Measurements from ENCODE around the gene C16orf96. TPM values are rescaled to one million over a fixed set of nuclear protein-coding genes. Genes with fewer than 3 reads are reported as not detected.

C16orf96 gene
- total RNA-seq, 1 donor from 2014 or later = not detected

DNA sequence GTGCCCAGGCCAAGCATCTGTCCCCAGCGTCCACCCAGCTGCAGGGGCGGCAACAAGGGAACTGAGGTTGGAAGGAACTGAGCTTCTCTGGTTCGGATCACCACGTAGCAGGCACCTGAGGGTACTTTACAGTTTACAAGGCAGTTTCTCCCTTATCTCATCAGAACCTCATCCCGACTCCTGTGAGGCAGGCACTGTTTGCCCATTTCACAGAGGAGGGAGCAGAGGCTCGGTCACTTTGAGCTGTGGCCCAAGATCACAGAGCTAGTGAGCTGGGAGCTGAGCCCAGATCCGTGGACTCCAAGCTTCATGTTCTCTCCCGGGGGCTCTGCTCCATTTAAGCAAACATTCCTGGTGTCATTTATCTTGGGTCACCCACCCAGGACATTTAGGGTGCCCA lies 43.4 kb downstream of the C16orf96 start:
- no peak for DNase-seq (ENCODE audit: low read depth, low spot score)

DNA sequence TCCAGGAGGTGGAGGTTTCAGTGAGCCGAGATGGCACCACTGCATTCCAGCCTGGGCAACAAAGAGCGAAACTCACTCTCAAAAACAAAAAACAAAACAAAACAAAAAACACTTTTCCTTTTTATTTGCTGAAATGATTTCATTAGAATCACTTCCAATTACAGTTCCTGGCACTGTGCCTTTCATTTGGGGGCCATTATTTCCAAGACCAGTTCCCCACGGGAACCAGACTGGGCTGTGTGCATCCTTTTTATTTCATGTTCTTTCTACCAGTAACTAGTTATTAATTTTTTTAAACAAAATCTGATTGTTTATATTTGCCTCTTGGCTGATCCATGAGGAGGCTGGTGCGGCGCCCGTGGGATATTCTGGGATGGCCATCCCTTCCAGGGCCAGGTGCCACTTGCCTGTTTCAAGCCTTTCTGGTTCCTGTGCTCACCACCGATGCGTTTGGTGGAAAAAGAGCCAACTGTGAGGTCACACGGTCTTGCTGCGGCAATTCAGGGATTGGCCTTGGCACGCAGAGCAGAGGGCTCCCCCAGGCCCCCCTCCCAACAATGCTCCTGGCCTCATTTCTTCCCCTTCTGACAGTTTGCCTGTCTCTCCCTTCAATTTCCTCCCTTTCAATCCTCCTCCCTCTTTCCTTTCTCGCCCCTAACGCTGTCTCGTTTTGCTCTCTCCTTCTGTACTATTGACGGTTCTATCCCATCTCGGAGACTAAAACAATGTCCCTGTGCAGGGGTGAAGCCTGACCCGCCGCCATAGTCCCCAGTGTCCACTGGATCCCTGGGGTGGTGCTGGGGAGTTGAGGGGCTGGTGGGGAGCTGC lies 45.1 kb downstream of the C16orf96 start:
- DNase-seq (ENCODE audit: low read depth, low spot score) = no peak

- DNase-seq (ENCODE audit: low read depth, low spot score) = no peak
These were observed 45.7 kb downstream of the C16orf96 start for GRCh38 chr16:4601864-4602186.

- DNase-seq (ENCODE audit: low read depth, low spot score) = no peak
These were observed 46.2 kb downstream of the C16orf96 start for GRCh38 chr16:4602331-4602730.

DNA sequence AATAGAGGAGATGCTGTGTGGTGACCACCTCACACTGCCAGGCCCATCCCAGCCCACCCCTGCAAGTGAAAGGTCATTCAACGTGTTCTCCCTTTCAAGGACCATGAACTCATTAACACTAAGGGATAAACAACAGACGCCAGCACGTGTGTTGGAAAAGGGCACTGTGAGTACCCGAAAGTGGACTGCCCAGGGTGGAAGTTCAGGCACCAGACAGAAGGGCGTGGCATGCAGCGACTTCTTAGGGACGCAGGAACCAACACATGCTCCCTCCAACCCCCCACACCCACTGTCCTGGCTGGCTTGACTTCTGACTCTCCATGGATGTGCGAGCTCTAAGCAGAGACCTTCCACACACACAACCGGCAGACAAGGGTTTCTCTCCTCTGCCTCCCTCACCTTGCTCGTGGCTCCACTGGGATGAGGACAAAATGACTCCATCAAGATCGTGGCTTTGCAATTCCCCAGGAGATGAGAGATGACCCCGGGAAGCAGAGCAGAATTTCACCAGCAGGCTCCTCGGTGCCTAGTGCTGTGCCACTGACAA lies 47.6 kb downstream of the C16orf96 start:
- DNase-seq (ENCODE audit: low read depth, low spot score) = no peak

DNA sequence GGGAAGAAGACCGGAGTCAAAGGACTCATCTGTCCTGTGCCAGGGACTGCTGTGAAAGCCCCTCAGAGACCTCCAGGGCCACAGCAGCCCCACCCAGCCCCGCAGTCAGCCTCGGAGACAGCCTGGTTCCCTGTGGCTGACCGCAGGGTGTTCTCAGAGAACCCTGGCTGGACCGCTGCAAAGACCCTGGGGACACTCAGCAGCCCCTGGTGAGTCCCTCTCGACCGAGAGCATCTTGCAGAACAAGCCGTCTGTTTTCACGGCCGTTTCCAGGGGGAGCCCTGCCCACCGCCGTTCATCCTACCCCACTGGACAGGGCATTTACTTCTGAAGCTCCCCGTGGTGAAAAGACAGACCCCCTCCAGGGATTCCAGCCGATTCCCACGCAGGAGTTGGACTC lies 48.3 kb downstream of the C16orf96 start:
- DNase-seq (ENCODE audit: low read depth, low spot score) = no peak

DNA sequence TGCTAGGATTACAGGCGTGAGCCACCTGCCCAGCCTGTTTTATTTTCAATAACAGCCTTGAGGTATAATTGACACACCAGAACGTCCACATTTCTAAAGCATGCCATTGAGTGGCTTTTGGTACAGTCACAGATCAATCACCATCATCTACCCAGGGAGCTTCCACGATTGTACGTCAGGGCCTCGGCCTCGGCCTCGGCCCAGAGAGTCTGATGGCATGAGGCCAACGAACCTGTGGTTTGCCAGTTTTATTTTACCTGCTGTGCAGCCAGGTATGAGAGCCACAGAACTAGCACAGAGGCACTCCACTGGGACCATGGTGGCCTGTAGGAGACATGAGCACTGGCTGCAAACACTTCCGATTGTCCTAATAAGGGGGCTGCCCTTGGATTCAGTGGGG lies 50.2 kb downstream of the C16orf96 start:
- no peak for DNase-seq (ENCODE audit: low read depth, low spot score)

GRCh38 chr16:4607841-4608703 lies 51.9 kb downstream of the C16orf96 start:
- DNase-seq (ENCODE audit: low read depth, low spot score) = no peak

DNA sequence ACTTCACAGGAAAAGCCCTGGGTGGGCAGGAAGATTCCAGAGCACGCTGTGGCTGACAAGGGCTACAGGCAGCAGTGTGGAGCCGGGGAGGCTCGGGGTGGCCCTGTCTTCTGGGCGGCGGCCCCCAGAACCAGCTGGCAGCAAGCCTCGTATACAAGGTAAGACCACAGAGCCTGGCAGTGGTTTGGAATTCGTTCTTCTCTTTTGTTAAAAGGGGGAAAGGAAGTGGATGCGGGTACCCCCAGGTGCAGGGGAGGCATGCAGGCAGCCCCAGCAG lies 52.5 kb downstream of the C16orf96 start:
- no peak for DNase-seq (ENCODE audit: low read depth, low spot score)

DNA sequence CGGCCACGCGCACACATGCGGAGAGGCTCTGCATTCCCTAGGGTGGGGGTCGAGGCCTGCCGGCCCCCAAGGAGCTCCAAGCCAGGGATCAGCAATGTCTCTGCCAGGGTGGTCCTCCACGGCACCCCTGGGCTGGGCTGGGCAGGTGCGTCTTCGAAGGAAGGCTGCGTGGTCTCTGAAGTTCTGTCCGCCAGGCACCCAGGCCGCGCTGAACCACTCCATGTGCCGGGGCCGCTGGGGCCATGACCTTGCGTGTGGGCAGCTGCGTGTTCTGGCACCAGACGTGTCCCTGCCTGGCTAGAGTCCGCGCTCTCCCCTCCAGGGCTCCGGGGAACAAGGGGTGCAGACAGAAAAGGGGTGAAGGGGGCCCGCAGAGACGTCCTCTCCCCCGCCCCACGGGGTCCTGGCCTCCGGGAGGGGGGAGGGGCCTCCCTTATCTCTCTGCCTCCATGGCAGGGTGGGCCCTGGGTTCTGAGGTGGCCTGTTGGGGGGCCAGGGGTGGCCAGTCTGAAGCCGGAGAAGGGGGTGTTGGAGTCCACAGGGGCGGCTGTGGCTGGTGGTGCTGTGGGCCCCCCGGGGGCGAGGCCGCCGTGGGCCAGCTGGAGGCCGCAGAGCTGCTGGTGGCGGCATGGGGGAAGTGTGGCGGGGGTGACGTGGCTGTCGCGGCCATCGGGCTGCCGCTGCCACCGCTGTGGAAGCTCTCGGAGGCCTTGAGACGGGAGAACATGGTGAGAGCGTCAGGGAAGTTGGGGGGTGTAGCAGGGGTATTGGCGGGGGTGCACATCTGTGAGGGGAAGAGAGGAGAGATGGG lies 53.3 kb downstream of the C16orf96 start:
- no peak for DNase-seq (ENCODE audit: low read depth, low spot score)

- no peak for DNase-seq (ENCODE audit: low read depth, low spot score)
These were observed 54.2 kb downstream of the C16orf96 start for GRCh38 chr16:4610011-4611005.

DNA sequence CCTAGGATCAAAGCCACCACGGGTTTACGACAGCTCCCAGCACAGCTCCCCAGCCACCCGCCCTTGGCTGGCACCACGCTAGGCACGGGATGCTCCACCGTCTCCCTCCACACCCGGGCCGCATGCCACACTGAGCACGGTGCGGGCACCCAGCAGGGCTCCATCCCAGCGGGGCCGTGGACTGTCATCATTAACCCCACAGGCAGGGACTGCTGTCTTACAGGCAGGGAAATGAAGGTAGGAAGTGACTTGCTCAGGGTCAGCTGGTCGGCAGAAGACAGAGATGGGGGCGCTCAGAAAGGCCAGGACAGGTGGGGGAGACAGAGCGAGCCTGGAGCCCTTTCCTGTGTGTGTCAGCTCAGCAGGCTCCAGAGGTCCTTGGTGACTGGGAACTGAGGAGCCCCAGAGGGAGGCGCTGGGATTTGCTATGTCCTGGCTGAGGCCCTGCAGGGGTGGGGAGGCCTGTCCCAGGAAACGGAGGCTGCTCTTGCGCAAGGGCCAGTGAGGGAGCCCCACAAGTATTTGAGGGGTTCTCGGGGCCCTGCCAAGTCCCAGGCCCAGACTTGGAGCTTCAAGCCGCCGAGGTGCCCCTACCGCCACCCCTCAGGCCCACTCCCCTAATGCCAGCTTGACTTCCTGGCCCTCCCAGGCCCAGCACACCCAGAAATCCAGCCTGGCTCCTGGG lies 55.3 kb downstream of the C16orf96 start:
- DNase-seq (ENCODE audit: low read depth, low spot score) = no peak

- DNase-seq (ENCODE audit: low read depth, low spot score) = no peak
These were observed 56.4 kb downstream of the C16orf96 start for GRCh38 chr16:4612474-4612931.

DNA sequence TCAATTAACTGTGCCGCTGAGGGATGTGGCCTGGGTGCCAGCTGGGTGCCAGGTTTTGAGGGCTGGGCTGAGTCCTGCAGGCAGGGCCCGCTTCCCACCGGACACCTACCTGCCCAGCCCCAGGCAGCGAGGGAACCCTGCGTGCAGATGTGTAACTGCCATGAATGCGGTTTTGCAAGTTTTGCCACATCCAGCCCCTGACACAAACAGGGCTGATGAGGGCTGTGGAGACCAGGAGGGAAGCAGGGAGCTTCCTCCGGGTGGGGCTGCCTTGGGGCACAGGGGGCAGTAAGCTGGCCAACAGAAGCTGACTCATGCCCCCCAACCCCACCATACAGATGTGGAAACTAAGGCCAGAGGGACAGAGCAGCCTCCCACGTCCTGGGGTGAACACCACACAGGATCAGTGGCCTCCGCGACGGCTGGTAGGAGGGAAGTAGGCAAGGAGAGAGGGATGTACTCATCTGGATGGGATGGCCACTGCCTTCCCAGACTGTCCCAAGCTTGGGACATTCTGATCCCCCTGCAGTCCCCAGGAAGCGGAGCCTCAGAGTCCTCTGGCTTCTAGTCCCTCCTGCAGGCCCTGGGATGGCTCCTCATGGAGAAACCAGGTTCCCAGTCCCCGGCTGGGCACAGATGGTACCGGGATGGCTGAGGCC lies 57.0 kb downstream of the C16orf96 start:
- DNase-seq (ENCODE audit: low read depth, low spot score) = no peak

- DNase-seq (ENCODE audit: low read depth, low spot score) = no peak
These were observed 57.8 kb downstream of the C16orf96 start for GRCh38 chr16:4613636-4614570.

- DNase-seq (ENCODE audit: low read depth, low spot score) = peak; percentile 54
These were observed 58.6 kb downstream of the C16orf96 start, which contains the start of gene UBALD1 for GRCh38 chr16:4614571-4615383. Gene UBALD1, minus strand, starts transcription at chr16:4614888. Its CDS starts 91 bp downstream, at chr16:4614797.

DNA sequence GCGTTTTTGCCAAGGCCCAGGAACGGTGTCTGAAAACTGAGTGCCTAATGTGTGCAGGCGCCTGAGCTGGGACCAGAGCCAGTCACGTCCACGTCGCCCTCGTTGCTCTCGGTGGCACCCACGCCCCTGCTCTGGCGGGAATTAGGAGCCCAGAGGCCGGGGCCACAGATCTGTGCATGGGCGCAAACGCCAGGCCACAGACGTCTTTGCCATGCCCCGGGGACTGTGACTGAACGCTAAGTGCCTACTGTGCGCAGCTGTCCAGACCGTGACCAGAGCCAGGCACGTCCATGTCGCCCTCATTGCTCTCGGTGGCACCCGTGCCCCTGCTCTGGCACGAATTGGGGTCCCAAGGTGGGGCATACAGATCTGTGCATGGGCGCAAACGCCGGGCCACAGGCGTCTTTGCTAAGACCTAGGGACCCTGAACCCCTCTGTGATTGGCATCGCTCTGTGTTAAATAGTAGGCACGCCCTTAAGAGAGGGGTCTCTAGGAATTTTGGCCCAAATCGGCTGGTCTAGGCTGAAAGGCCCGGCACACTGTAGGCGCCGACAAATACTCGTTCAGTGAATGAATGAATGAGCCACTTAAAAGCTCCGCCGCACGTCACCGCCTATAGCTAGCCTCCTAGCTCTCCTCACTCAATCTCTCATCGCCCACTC lies 59.4 kb downstream of the C16orf96 start:
- DNase-seq (ENCODE audit: low read depth, low spot score) = no peak
